Chondrocyte (in vitro differentiated cells): ENCODE measurements around the gene PIGN. TPM values are rescaled to one million over a fixed set of nuclear protein-coding genes. Genes with fewer than 3 reads are reported as not detected.
A peak's percentile ranks its signal among the peaks of the same experiment; 100 is the strongest.

Experiments used
- DNase-seq: peaks from one replicate; pipeline ENCODE4 v3.0.0; 2021; ENCODE audit warnings: mixed read lengths, low spot score
- H3K27ac Mint-ChIP-seq: one replicate; pipeline ENCODE4 v1.8.0; 2021; ENCODE audit warnings: mild to moderate bottlenecking, moderate library complexity, mixed read lengths; ENCODE audit not compliant: unreplicated experiment
- H3K27me3 Mint-ChIP-seq: 2 replicates; pipeline ENCODE4 v1.8.0; 2021; ENCODE audit warnings: low read depth, mixed read lengths
- H3K36me3 Mint-ChIP-seq: 2 replicates; pipeline ENCODE4 v1.8.0; 2021; ENCODE audit warnings: low read depth, mixed read lengths
- H3K4me1 Mint-ChIP-seq: 2 replicates; pipeline ENCODE4 v1.8.0; 2021; ENCODE audit warnings: low read depth, mild to moderate bottlenecking, mixed read lengths
- H3K4me3 Mint-ChIP-seq: one replicate; pipeline ENCODE4 v1.8.0; 2021; ENCODE audit warnings: mild to moderate bottlenecking, moderate library complexity, mixed read lengths; ENCODE audit not compliant: unreplicated experiment
- H3K9me3 Mint-ChIP-seq: 2 replicates; pipeline ENCODE4 v1.8.0; 2021; ENCODE audit warnings: low read depth, mixed read lengths
- long read RNA-seq: library from polyadenylated mRNA; stranded (forward); transcript quantifications from one replicate; pipeline ENCODE4 v2.0.0, GENCODE V29; 2021
- total RNA-seq: library from RNA; stranded (reverse); gene quantifications from 3 replicates; pipeline ENCODE4 v1.2.1, GENCODE V29; 2021
- TF ChIP-seq, protein P1 (sequence below): fragments of 200-600 bp; sonication (generic); IDR thresholded peaks from 2 replicates; pipeline ENCODE4 v1.5.0; 2021; ENCODE audit warnings: antibody characterized with exemption, mild to moderate bottlenecking, moderate library complexity

PIGN gene, protein sequence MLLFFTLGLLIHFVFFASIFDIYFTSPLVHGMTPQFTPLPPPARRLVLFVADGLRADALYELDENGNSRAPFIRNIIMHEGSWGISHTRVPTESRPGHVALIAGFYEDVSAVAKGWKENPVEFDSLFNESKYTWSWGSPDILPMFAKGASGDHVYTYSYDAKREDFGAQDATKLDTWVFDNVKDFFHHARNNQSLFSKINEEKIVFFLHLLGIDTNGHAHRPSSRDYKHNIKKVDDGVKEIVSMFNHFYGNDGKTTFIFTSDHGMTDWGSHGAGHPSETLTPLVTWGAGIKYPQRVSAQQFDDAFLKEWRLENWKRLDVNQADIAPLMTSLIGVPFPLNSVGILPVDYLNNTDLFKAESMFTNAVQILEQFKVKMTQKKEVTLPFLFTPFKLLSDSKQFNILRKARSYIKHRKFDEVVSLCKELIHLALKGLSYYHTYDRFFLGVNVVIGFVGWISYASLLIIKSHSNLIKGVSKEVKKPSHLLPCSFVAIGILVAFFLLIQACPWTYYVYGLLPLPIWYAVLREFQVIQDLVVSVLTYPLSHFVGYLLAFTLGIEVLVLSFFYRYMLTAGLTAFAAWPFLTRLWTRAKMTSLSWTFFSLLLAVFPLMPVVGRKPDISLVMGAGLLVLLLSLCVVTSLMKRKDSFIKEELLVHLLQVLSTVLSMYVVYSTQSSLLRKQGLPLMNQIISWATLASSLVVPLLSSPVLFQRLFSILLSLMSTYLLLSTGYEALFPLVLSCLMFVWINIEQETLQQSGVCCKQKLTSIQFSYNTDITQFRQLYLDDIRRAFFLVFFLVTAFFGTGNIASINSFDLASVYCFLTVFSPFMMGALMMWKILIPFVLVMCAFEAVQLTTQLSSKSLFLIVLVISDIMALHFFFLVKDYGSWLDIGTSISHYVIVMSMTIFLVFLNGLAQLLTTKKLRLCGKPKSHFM
- 27.3 to 37.2 TPM (median 28.0 TPM) in 3 replicates for total RNA-seq
- long read RNA-seq, full-length matches to known transcripts, result 32 of 45 reads
- long read RNA-seq, partial matches to known transcripts, result 3 of 45 reads
- long read RNA-seq, other reads (novel, unspliced or antisense), result 10 of 45 reads

DNA sequence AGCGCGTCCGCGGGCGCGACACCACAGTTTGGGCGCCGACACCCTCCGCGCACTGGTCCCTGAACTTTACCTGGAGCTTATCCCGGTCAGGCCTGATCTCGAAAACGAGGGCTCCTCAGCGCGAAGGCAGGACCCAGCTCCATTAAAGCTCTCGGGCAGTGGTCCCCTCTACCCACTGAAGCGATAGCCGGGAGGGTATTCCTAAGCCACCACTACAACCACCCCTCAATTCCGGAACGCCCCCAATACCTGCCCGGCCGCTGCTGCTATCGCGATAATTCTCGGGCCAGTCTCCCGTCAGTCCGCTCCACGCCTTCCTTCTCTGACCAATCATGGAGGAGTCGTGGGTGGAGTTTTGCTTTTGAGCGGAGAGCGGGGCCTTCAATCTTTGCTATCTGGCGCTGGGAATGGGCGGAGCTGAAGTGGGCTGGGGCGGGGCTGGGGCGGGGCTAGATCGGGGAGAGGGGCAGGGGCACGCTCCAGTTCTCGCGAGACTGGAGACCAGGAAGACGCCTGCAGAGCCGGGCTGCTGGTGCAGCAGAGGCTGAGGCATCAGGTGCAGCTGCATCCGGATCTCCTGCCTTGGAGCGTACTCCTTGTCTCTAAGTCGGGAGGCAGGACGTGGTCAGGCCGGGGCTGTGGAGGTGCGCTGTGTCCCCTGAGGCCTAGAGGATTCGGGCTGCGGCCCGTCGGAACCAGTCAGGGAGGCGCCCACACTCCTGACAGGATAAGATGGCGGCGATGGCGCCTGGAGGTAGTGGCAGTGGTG is at the start of gene PIGN, which contains the start of gene RELCH:
Gene PIGN (minus strand): TSS at position 283 of the 769 bp plus-strand sequence. CDS start 25,703 bp downstream, outside the sequence.
Gene RELCH (plus strand): TSS at position 482 of the 769 bp plus-strand sequence. CDS start 251 bp downstream, at position 733.
- Mint-ChIP-seq H3K27me3 (no peaks in the 10 kb centered on the region), H3K27ac (peak within 1 kb of the TSS; percentile 98), H3K9me3 (peaks cover 1% of the 10 kb centered on the region), H3K4me3 (peak within 1 kb of the TSS; percentile 99), H3K36me3 (no peaks in the 10 kb centered on the region), H3K4me1 (peaks cover 43% of the 10 kb centered on the region)
- peak; percentile 96 for DNase-seq
- TF ChIP-seq, protein P1, sequence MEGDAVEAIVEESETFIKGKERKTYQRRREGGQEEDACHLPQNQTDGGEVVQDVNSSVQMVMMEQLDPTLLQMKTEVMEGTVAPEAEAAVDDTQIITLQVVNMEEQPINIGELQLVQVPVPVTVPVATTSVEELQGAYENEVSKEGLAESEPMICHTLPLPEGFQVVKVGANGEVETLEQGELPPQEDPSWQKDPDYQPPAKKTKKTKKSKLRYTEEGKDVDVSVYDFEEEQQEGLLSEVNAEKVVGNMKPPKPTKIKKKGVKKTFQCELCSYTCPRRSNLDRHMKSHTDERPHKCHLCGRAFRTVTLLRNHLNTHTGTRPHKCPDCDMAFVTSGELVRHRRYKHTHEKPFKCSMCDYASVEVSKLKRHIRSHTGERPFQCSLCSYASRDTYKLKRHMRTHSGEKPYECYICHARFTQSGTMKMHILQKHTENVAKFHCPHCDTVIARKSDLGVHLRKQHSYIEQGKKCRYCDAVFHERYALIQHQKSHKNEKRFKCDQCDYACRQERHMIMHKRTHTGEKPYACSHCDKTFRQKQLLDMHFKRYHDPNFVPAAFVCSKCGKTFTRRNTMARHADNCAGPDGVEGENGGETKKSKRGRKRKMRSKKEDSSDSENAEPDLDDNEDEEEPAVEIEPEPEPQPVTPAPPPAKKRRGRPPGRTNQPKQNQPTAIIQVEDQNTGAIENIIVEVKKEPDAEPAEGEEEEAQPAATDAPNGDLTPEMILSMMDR, result no peak

DNA sequence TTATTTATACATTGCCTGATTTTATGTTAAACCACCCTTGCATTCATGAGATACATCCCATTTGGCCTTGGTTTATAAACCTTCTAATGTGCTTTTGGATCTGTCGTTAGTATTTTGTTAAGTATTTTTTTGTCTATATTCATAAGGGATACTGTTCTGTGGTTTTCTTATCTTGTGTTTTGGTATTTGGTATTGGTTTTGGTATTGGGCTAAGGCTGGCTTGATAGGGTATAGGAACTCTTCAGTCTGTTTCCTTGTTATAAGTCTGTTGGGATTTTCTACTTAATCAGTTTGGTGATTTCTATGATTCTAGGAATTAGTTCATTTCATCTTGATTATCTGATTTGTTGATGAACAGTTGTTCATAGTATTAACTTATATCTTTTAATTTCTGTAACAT is 49.4 kb upstream of the PIGN start:
- Mint-ChIP-seq H3K4me3 (no peak overlapping the region), H3K36me3 (peaks cover 22% of the 10 kb centered on the region), H3K27me3 (no peaks in the 10 kb centered on the region), H3K27ac (no peak overlapping the region), H3K9me3 (peaks cover 13% of the 10 kb centered on the region), H3K4me1 (no peaks in the 10 kb centered on the region)
- TF ChIP-seq, protein P1, result no peak
- DNase-seq, result no peak

DNA sequence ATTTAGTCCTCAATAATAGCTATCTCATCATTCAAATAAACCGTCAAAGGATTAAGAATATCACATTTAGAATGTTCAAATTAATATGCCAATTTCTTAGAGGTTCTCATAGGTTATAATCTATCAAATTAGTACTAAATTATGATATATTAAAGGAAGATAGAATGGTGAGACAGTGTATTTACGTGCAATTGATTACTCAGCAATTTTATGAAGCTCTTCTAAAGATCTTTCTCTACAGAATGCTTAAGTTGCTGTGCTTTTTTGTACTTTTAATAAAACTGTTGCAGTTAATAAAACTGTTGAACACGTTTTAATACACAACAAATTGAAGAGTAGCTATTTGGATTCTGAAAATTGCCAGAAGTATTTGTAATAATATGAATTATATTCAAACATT is 39.2 kb upstream of the PIGN start:
- TF ChIP-seq, protein P1, result no peak
- H3K36me3 Mint-ChIP-seq, result peaks cover 27% of the 10 kb centered on the region
- H3K9me3 Mint-ChIP-seq, result peaks cover 11% of the 10 kb centered on the region
- no peaks in the 10 kb centered on the region for H3K4me1 Mint-ChIP-seq
- DNase-seq, result no peak
- no peak overlapping the region for H3K27ac Mint-ChIP-seq
- no peaks in the 10 kb centered on the region for H3K27me3 Mint-ChIP-seq
- no peak overlapping the region for H3K4me3 Mint-ChIP-seq

DNA sequence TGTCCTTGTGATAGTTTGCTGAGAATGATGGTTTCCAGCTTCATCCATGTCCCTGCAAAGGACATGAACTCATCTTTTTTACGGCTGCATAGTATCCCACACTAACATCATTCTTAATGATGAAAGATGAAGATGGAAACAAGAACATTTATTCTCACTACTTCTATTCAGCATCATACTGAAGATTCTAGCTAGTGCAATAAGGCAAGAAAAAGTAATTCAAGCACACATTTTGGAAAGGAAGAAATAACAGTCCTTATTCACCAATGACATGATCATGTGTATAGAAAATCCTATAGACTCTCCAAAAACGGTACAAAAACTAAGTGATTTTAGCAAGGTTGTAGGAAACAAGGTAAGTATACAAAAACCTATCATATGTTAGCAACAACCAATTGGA is 37.4 kb upstream of the PIGN start:
- no peaks in the 10 kb centered on the region for H3K27me3 Mint-ChIP-seq
- no peak for DNase-seq
- H3K9me3 Mint-ChIP-seq, result peaks cover 11% of the 10 kb centered on the region
- H3K27ac Mint-ChIP-seq, result no peak overlapping the region
- H3K4me1 Mint-ChIP-seq, result no peaks in the 10 kb centered on the region
- TF ChIP-seq, protein P1, result no peak
- H3K36me3 Mint-ChIP-seq, result peaks cover 27% of the 10 kb centered on the region
- H3K4me3 Mint-ChIP-seq, result no peak overlapping the region
